Ishikawa (cell line): ENCODE measurements around the gene C16orf74.

ENCODE experiments used
- CEBPB ChIP-seq: IDR thresholded peaks from 2 replicates; pipeline ENCODE4 v1.6.1; 2012
- CREB1 ChIP-seq: IDR thresholded peaks from 2 replicates; pipeline ENCODE4 v1.6.1; 2012; ENCODE audit warnings: low read depth
- EGR1 ChIP-seq: IDR thresholded peaks from 2 replicates; pipeline ENCODE4 v1.6.1; 2012
- EP300 ChIP-seq: IDR thresholded peaks from 2 replicates; pipeline ENCODE4 v1.6.1; 2012; ENCODE audit warnings: borderline replicate concordance
- FOXM1 ChIP-seq: IDR thresholded peaks from 2 replicates; pipeline ENCODE4 v1.6.1; 2012; ENCODE audit warnings: low read depth, borderline replicate concordance
- MAX ChIP-seq: IDR thresholded peaks from 2 replicates; pipeline ENCODE4 v1.6.1; 2012
- NFIC ChIP-seq: IDR thresholded peaks from 2 replicates; pipeline ENCODE4 v1.6.1; 2012
- RAD21 ChIP-seq: IDR thresholded peaks from 2 replicates; pipeline ENCODE4 v1.6.1; 2012; ENCODE audit warnings: low read depth
- REST ChIP-seq: IDR thresholded peaks from 2 replicates; pipeline ENCODE4 v1.6.1; 2012; ENCODE audit warnings: low read depth, mild to moderate bottlenecking
- TAF1 ChIP-seq: IDR thresholded peaks from 2 replicates; pipeline ENCODE4 v1.6.1; 2012; ENCODE audit warnings: low read depth, mild to moderate bottlenecking
- TCF12 ChIP-seq: IDR thresholded peaks from 2 replicates; pipeline ENCODE4 v1.6.1; 2012; ENCODE audit warnings: low read depth
- TEAD4 ChIP-seq: IDR thresholded peaks from 2 replicates; pipeline ENCODE4 v1.6.1; 2012
- USF1 ChIP-seq: IDR thresholded peaks from 2 replicates; pipeline ENCODE4 v1.6.1; 2012
- YY1 ChIP-seq: IDR thresholded peaks from 2 replicates; pipeline ENCODE4 v1.6.1; 2012; ENCODE audit warnings: low read depth
- ZBTB7A ChIP-seq: IDR thresholded peaks from 2 replicates; pipeline ENCODE4 v1.6.1; 2012; ENCODE audit warnings: low read depth

Gene C16orf74

DNA sequence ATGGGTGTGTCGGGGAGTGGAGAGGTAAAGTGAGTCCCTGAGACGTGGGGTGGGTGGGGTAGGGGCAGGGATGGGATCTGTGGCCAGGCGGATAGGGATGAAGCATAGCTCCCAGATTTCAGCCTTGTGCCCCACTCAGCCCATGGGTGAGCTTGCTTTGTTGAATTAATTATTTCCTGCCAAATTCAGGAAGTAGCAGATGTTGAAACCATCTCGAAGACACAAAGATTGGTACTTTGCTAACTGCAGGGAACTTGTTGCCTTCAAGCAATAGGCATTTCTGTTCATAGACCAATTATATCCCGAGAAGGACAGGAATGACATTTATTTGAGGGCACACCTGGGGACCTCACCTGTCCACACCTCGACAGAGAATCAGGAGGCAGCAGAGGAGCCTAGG lies 11.0 kb upstream of the C16orf74 start:
- TF ChIP-seq TAF1 (no peak), FOXM1 (no peak), EGR1 (no peak), CREB1 (no peak), REST (no peak), CEBPB (no peak), RAD21 (no peak), TEAD4 (no peak), ZBTB7A (no peak), TCF12 (no peak)

- no peak for TF ChIP-seq TCF12
- TF ChIP-seq RAD21: peak; percentile 87
Measured at GRCh38 chr16:85759631-85760419, 8.9 kb upstream of the C16orf74 start.

DNA sequence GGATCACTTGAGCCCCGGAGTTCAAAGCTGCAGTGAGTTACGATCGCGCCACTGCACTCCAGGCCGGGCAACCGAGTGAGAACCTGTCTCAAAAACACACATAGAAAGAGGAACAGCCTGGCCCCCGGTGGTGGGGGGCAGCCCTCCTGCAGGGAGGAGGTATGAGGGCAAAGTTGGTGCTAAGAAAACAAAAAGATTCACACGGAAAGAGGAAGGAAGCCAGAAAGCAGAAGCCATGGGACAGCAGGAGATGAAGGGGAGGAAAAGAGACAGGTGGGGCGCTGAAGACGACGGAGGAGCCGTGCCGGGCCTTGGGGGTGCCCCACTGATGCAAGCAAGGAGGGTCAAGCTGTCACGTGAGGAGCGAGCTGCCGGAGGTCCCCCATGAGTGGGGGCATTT lies 8.2 kb upstream of the C16orf74 start:
- TF ChIP-seq MAX (no peak), EGR1 (no peak), NFIC (no peak), CREB1 (no peak), CEBPB (no peak), USF1 (no peak), RAD21 (no peak), TEAD4 (no peak), YY1 (no peak), EP300 (no peak), TAF1 (no peak), FOXM1 (no peak), ZBTB7A (no peak), TCF12 (no peak), REST (no peak)

- no peak for TF ChIP-seq USF1
- TF ChIP-seq RAD21: no peak
- no peak for TF ChIP-seq TAF1
- TF ChIP-seq ZBTB7A: no peak
- TF ChIP-seq FOXM1: no peak
- TF ChIP-seq MAX: no peak
- TF ChIP-seq YY1: no peak
- no peak for TF ChIP-seq TCF12
- TF ChIP-seq NFIC: no peak
- no peak for TF ChIP-seq EGR1
- no peak for TF ChIP-seq CEBPB
- no peak for TF ChIP-seq EP300
- TF ChIP-seq REST: no peak
Measured at GRCh38 chr16:85757341-85757822, 6.5 kb upstream of the C16orf74 start.
